ENCODE results near the gene NR1D2. TPM values are rescaled to one million over a fixed set of nuclear protein-coding genes. Genes with fewer than 3 reads are reported as not detected.

The NR1D2 gene
- total RNA-seq, 1 experiment from 2014 or later: 24.0 TPM

DNA sequence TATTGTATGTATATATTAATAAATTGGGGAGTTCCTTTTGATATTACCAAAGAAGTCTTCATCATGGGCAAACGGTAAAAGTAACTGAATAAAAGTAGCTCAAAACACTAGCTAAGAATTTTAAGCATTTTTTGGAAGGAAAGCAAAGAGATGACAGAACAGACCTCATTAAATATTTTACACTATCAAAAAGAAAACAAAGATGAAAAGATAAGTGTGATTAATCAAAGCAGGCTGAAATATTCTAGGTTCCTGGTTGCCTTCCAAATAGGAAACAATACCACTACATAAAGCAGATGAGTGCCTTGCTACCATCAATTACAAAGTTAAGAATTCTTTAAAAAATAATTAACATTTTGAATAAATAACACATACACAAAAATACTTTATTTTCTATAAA, 31.9 kb upstream of the NR1D2 start:
- Histone ChIP-seq H4K20me1 (ENCODE audit: control insufficient read depth, insufficient read depth, insufficient read length) (no peaks in the 10 kb centered on the region), H4K91ac (ENCODE audit: insufficient read length, low read depth, low read length) (no peak overlapping the region), H3K4me1 (ENCODE audit: insufficient read depth, low read length) (no peaks in the 10 kb centered on the region; the same call in 1 of the 2 replicates), H3K9me3 (ENCODE audit: control insufficient read depth, low read depth, low read length) (no peaks in the 10 kb centered on the region), H3K23ac (ENCODE audit: insufficient read length, low read depth, low read length) (no peak overlapping the region), H3K27ac (ENCODE audit: insufficient read length, low read depth, low read length) (no peak overlapping the region), H3K23me2 (ENCODE audit: insufficient read length, low read depth, low read length, poor library complexity, severe bottlenecking) (peaks cover 6% of the 10 kb centered on the region), H3K56ac (ENCODE audit: insufficient read length, low read depth, low read length) (no peak overlapping the region), H3K79me1 (ENCODE audit: insufficient read depth, low read depth, low read length, poor library complexity, severe bottlenecking) (peaks cover 3% of the 10 kb centered on the region), H2BK120ac (ENCODE audit: low read depth, low read length, poor library complexity, severe bottlenecking) (no peak overlapping the region), H3K9ac (ENCODE audit: extremely low read depth, insufficient read length, low read length) (no peak overlapping the region), H4K5ac (ENCODE audit: insufficient read length, low read depth, low read length) (no peak overlapping the region), H2BK12ac (ENCODE audit: insufficient read length, low read depth, low read length) (no peak overlapping the region), H3K18ac (ENCODE audit: insufficient read length, low read depth, low read length) (no peak overlapping the region), H2AK5ac (ENCODE audit: insufficient read length, low read length) (no peak overlapping the region), H4K8ac (replicated peaks; ENCODE audit: insufficient read length, low read depth, low read length) (no peak overlapping the region), H3K4ac (ENCODE audit: low read depth, low read length) (no peak overlapping the region), H3K27me3 (ENCODE audit: insufficient read depth, low read length) (no peaks in the 10 kb centered on the region), H2AFZ (ENCODE audit: low read length) (no peak overlapping the region), H3T11ph (ENCODE audit: low read length) (no peak overlapping the region), H2BK20ac (ENCODE audit: low read depth, low read length, poor library complexity, severe bottlenecking) (no peak overlapping the region), H3K14ac (ENCODE audit: insufficient read depth, low read length) (no peak overlapping the region), H3K4me2 (ENCODE audit: insufficient read depth, insufficient read length, low read length) (no peak overlapping the region), H2BK5ac (ENCODE audit: insufficient read length, low read length) (no peak overlapping the region), H2BK15ac (ENCODE audit: low read depth, low read length) (no peak overlapping the region), H3K79me2 (ENCODE audit: insufficient read depth, low read length) (peaks cover 15% of the 10 kb centered on the region; the same call in 1 of the 2 replicates)
- DNase-seq: no peak
- no peak overlapping the region for H3K27ac Mint-ChIP-seq
- whole genome bisulfite sequencing (ENCODE audit: extremely low coverage, insufficient read length, low lambda C conversion rate): no CpG with 5 or more reads among the region's 1 CpG
- H3K27me3 Mint-ChIP-seq (ENCODE audit: low read depth): no peaks in the 10 kb centered on the region; the same call in 1 of the 2 replicates
- H3K36me3 Mint-ChIP-seq (ENCODE audit: insufficient read depth in 1 of 3, low read depth in 3 of 3): peaks cover 16 to 34% (median 28%) of the 10 kb centered on the region in 3 experiments
- no peak overlapping the region for H3K4me3 Mint-ChIP-seq
- peaks cover 20% of the 10 kb centered on the region in 2 experiments for H3K4me1 Mint-ChIP-seq
- no peak for TF ChIP-seq CTCF (conservative IDR thresholded peaks at IDR 0.05)
- no peaks in the 10 kb centered on the region for H3K9me3 Mint-ChIP-seq
